Chondrocyte (in vitro differentiated cells): Measurements from ENCODE around the gene DRC3. TPM values are rescaled to one million over a fixed set of nuclear protein-coding genes. Genes with fewer than 3 reads are reported as not detected.

Experiments used
- DNase-seq: peaks from one replicate; pipeline ENCODE4 v3.0.0; 2021; ENCODE audit warnings: mixed read lengths, low spot score
- H3K27ac Mint-ChIP-seq: one replicate; pipeline ENCODE4 v1.8.0; 2021; ENCODE audit warnings: mild to moderate bottlenecking, moderate library complexity, mixed read lengths; ENCODE audit not compliant: unreplicated experiment
- H3K27me3 Mint-ChIP-seq: 2 replicates; pipeline ENCODE4 v1.8.0; 2021; ENCODE audit warnings: low read depth, mixed read lengths
- H3K36me3 Mint-ChIP-seq: 2 replicates; pipeline ENCODE4 v1.8.0; 2021; ENCODE audit warnings: low read depth, mixed read lengths
- H3K4me1 Mint-ChIP-seq: 2 replicates; pipeline ENCODE4 v1.8.0; 2021; ENCODE audit warnings: low read depth, mild to moderate bottlenecking, mixed read lengths
- H3K4me3 Mint-ChIP-seq: one replicate; pipeline ENCODE4 v1.8.0; 2021; ENCODE audit warnings: mild to moderate bottlenecking, moderate library complexity, mixed read lengths; ENCODE audit not compliant: unreplicated experiment
- H3K9me3 Mint-ChIP-seq: 2 replicates; pipeline ENCODE4 v1.8.0; 2021; ENCODE audit warnings: low read depth, mixed read lengths
- total RNA-seq: library from RNA; stranded (reverse); gene quantifications from 3 replicates; pipeline ENCODE4 v1.2.1, GENCODE V29; 2021
- TF ChIP-seq, protein P1 (sequence below): fragments of 200-600 bp; sonication (generic); IDR thresholded peaks from 2 replicates; pipeline ENCODE4 v1.5.0; 2021; ENCODE audit warnings: antibody characterized with exemption, mild to moderate bottlenecking, moderate library complexity

Gene DRC3
- total RNA-seq, 1 donor from 2014 or later, result 1.2 TPM

DNA sequence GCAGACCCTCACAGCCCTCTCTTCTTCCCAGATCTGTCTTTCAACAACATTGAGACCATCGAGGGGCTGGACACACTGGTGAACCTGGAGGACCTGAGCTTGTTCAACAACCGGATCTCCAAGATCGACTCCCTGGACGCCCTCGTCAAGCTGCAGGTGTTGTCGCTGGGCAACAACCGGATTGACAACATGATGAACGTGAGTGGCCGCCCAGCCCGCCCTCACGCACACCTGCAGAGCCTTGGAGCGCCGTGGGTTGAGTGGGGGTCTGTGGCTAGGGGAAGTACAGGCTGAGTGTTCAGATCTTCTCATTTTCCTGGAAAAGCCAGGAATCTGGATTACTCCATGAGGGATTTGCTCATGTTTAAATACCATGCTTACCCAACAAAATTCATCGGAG, 15.2 kb downstream of the DRC3 start:
- Mint-ChIP-seq H3K4me1 (peaks cover 10% of the 10 kb centered on the region), H3K9me3 (no peaks in the 10 kb centered on the region), H3K36me3 (no peaks in the 10 kb centered on the region), H3K27ac (no peak overlapping the region), H3K4me3 (no peak overlapping the region), H3K27me3 (no peaks in the 10 kb centered on the region)
- DNase-seq, result no peak
- TF ChIP-seq, protein P1, sequence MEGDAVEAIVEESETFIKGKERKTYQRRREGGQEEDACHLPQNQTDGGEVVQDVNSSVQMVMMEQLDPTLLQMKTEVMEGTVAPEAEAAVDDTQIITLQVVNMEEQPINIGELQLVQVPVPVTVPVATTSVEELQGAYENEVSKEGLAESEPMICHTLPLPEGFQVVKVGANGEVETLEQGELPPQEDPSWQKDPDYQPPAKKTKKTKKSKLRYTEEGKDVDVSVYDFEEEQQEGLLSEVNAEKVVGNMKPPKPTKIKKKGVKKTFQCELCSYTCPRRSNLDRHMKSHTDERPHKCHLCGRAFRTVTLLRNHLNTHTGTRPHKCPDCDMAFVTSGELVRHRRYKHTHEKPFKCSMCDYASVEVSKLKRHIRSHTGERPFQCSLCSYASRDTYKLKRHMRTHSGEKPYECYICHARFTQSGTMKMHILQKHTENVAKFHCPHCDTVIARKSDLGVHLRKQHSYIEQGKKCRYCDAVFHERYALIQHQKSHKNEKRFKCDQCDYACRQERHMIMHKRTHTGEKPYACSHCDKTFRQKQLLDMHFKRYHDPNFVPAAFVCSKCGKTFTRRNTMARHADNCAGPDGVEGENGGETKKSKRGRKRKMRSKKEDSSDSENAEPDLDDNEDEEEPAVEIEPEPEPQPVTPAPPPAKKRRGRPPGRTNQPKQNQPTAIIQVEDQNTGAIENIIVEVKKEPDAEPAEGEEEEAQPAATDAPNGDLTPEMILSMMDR, result no peak

DNA sequence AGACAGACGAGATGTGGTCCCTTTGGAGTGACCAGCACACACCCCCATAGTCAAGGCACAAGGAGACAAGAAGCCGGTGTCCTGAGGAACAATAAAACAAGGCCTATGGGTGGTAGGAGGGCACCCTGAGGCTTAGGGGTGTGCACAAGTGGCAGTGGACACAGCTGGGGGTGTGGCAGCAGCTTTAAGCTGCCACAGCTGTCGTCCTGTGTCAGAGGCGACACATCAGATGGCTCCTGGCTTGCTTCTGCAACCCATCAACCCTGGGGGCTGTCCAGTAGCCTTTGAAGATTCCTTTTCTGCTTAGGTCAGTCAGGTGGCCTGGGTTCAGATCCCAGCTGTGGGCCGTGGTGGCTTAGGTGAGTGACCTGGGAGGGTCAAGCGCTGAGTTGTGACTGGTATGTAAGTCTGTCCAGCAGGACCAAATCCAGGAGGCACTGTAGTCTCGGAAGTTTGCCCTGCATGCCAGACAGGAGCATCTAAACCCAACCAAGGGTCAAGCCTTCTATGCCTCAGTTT, 15.8 kb downstream of the DRC3 start:
- no peak overlapping the region for H3K4me3 Mint-ChIP-seq
- no peak overlapping the region for H3K27ac Mint-ChIP-seq
- no peaks in the 10 kb centered on the region for H3K36me3 Mint-ChIP-seq
- H3K9me3 Mint-ChIP-seq, result no peaks in the 10 kb centered on the region
- TF ChIP-seq, protein P1, result no peak
- peaks cover 10% of the 10 kb centered on the region for H3K4me1 Mint-ChIP-seq
- H3K27me3 Mint-ChIP-seq, result no peaks in the 10 kb centered on the region
- no peak for DNase-seq

DNA sequence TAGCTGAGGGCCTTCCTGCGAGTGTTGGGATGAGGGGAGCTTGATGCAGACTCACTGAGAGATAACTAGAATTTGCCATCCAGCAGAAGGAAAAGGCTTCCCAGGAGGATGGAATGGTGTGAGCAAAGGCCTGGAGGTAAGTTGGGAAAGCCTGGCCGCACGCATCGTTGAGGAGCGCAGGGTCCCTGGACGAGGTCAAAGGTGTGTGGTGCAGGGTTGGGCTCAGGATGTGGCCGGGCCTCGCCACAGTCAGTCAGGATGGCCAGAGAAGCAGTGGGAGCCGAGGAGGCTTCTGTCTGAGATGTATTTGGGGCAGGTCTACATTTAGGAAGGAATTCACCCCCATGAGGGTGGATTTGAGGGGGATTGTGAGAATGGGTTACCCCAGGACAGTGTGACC, 16.4 kb downstream of the DRC3 start:
- H3K27ac Mint-ChIP-seq, result no peak overlapping the region
- no peaks in the 10 kb centered on the region for H3K36me3 Mint-ChIP-seq
- no peaks in the 10 kb centered on the region for H3K9me3 Mint-ChIP-seq
- no peak overlapping the region for H3K4me3 Mint-ChIP-seq
- no peak for DNase-seq
- TF ChIP-seq, protein P1, result no peak
- peaks cover 10% of the 10 kb centered on the region for H3K4me1 Mint-ChIP-seq
- no peaks in the 10 kb centered on the region for H3K27me3 Mint-ChIP-seq

GRCh38 chr17:17989618-17990017, 17.0 kb downstream of the DRC3 start:
- H3K36me3 Mint-ChIP-seq, result no peaks in the 10 kb centered on the region
- no peak overlapping the region for H3K27ac Mint-ChIP-seq
- H3K4me3 Mint-ChIP-seq, result no peak overlapping the region
- H3K4me1 Mint-ChIP-seq, result peaks cover 15% of the 10 kb centered on the region
- TF ChIP-seq, protein P1, result no peak
- no peaks in the 10 kb centered on the region for H3K9me3 Mint-ChIP-seq
- no peaks in the 10 kb centered on the region for H3K27me3 Mint-ChIP-seq
- no peak for DNase-seq

DNA sequence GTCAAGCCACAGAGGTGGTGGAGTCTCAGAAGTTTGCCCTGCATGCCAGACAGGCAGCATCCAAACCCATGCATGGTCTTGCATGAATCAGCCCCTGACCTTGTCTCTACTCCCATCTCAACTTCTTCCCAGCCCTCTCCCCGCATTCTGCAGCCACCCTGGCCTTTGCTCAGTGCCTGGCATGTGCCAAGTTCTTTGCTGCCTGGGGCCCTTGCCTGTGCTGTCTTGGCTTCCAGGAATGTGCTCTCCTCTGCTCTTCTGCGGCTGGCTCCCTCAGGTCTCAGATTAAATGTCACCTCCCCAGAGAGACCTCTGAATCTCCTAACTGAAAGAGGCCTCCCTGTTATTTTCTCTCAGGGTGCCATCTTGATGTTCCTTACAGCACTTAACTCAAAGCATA, 17.6 kb downstream of the DRC3 start:
- Mint-ChIP-seq H3K36me3 (no peaks in the 10 kb centered on the region), H3K27me3 (no peaks in the 10 kb centered on the region), H3K4me1 (peaks cover 21% of the 10 kb centered on the region), H3K27ac (peak overlapping the region; percentile 54), H3K9me3 (no peaks in the 10 kb centered on the region), H3K4me3 (no peak overlapping the region)
- DNase-seq, result no peak
- TF ChIP-seq, protein P1, result no peak
